Measurements from ENCODE around the gene NCR1.
A peak's percentile ranks its signal among the peaks of the same experiment; 100 is the strongest.
"Not testable (repeated sequence)": the region's sequence is repeated elsewhere in the genome, so short reads cannot be mapped to it uniquely, and the experiment has no call there.

Gene NCR1

GRCh38 chr19:54905421-54905802, 536 bp upstream of the NCR1 start:
- Histone ChIP-seq H3K27me3 (replicated peaks; ENCODE audit: control insufficient read depth, insufficient read depth, low read length) (no peaks in the 10 kb centered on the region), H3K4me3 (replicated peaks; ENCODE audit: low read depth, low read length) (no peak overlapping the region), H3K36me3 (ENCODE audit: control insufficient read depth, insufficient read depth, low read length) (no peaks in the 10 kb centered on the region)
- no peak for DNase-seq (ENCODE audit: extremely low read depth, insufficient read length)
- TF ChIP-seq CTCF (IDR thresholded peaks at IDR 0.05; ENCODE audit: insufficient read depth, low read length, poor library complexity, severe bottlenecking) = no peak

- DNase-seq (ENCODE audit: extremely low read depth, insufficient read length) = no peak
- Histone ChIP-seq H3K4me3 (replicated peaks; ENCODE audit: low read depth, low read length) (no peak overlapping the region), H3K27me3 (replicated peaks; ENCODE audit: control insufficient read depth, insufficient read depth, low read length) (no peaks in the 10 kb centered on the region; the same call in 1 of the 2 replicates), H3K36me3 (ENCODE audit: control insufficient read depth, insufficient read depth, low read length) (no peaks in the 10 kb centered on the region)
- TF ChIP-seq CTCF (IDR thresholded peaks at IDR 0.05; ENCODE audit: insufficient read depth, low read length, poor library complexity, severe bottlenecking) = no peak
Observed at GRCh38 chr19:54906819-54907218, 871 bp downstream of the NCR1 start.

- not testable (repeated sequence) for DNase-seq (ENCODE audit: extremely low read depth, insufficient read length); H3K27me3 ChIP-seq (replicated peaks; ENCODE audit: control insufficient read depth, insufficient read depth, low read length); H3K36me3 ChIP-seq (ENCODE audit: control insufficient read depth, insufficient read depth, low read length); H3K4me3 ChIP-seq (replicated peaks; ENCODE audit: low read depth, low read length)
Observed at GRCh38 chr19:54907899-54908298, 2.0 kb downstream of the NCR1 start.

GRCh38 chr19:54916822-54917221, 10.9 kb downstream of the NCR1 start:
- H3K36me3 ChIP-seq (ENCODE audit: control insufficient read depth, insufficient read depth, low read length) = no peaks in the 10 kb centered on the region
- H3K27me3 ChIP-seq (replicated peaks; ENCODE audit: control insufficient read depth, insufficient read depth, low read length) = no peaks in the 10 kb centered on the region; the same call in 1 of the 2 replicates
- H3K4me3 ChIP-seq (replicated peaks; ENCODE audit: low read depth, low read length) = no peak overlapping the region
- peak; percentile 25 for DNase-seq (ENCODE audit: extremely low read depth, insufficient read length)
- TF ChIP-seq CTCF (IDR thresholded peaks at IDR 0.05; ENCODE audit: insufficient read depth, low read length, poor library complexity, severe bottlenecking) = no peak

- Histone ChIP-seq H3K4me3 (replicated peaks; ENCODE audit: low read depth, low read length) (no peak overlapping the region), H3K27me3 (replicated peaks; ENCODE audit: control insufficient read depth, insufficient read depth, low read length) (no peaks in the 10 kb centered on the region), H3K36me3 (ENCODE audit: control insufficient read depth, insufficient read depth, low read length) (no peaks in the 10 kb centered on the region)
- no peak for TF ChIP-seq CTCF (IDR thresholded peaks at IDR 0.05; ENCODE audit: insufficient read depth, low read length, poor library complexity, severe bottlenecking)
- no peak for DNase-seq (ENCODE audit: extremely low read depth, insufficient read length)
Observed at GRCh38 chr19:54918499-54918898, 12.6 kb downstream of the NCR1 start.

- H3K36me3 ChIP-seq (ENCODE audit: control insufficient read depth, insufficient read depth, low read length); H3K27me3 ChIP-seq (replicated peaks; ENCODE audit: control insufficient read depth, insufficient read depth, low read length); DNase-seq (ENCODE audit: extremely low read depth, insufficient read length); H3K4me3 ChIP-seq (replicated peaks; ENCODE audit: low read depth, low read length): not testable (repeated sequence)
- TF ChIP-seq CTCF (IDR thresholded peaks at IDR 0.05; ENCODE audit: insufficient read depth, low read length, poor library complexity, severe bottlenecking) = peak; percentile 38
Observed at GRCh38 chr19:54919646-54920563, 14.0 kb downstream of the NCR1 start.

Measured in GM06990 (cell line).